Fibroblast of peridontal ligament (primary cell): ENCODE measurements around the gene SYT6.
"Not testable (repeated sequence)": the region's sequence is repeated elsewhere in the genome, so short reads cannot be mapped to it uniquely, and the experiment has no call there.

Source experiments
- DNase-seq: peaks from one replicate; pipeline ENCODE4 v3.0.0-alpha.2; 2010; ENCODE audit errors: extremely low read depth

The SYT6 gene

GRCh38 chr1:114075546-114076242 lies 78.0 kb downstream of the SYT6 start:
- DNase-seq: no peak

DNA sequence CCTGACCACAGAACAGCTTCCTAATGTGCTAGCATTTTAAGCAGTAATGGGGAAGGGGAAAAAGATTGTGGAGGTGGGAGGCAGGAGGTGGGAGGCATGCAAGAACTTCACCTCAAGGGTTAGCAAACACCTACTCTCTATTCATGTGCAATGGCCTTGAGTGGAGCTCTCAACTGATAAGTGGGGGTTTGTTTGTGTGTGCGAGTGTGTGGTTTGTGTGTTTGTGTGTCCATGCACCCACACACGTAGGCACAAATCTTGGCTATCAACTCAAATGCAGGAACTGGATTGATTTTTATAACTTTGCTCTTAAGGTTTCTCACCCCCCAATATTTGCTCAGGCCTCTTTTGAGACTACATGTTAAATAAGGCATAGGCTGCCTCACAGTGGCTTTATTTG lies 78.6 kb downstream of the SYT6 start:
- no peak for DNase-seq

GRCh38 chr1:114072246-114072645 lies 81.4 kb downstream of the SYT6 start:
- DNase-seq: no peak

DNA sequence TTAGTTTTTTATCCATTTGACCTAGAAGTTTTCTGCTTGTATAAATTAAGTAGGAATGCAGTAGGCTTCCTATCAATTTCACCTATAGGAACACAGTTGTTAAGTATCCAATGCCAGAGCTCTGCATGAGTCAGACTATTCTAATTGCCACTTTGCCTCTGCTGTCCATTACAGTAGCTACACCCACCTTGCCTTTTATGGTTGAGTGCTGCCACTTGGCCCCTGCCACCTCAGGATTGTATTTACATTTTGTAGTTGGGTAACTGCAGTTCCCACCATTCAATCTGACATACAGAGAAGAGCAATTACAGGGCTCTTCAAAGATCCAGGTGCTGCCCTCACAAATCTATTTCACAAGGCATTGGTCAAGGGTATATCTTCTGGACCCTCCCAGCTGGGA lies 83.9 kb downstream of the SYT6 start:
- not testable (repeated sequence) for DNase-seq

- not testable (repeated sequence) for DNase-seq
Observed at GRCh38 chr1:114068684-114069083, 85.0 kb downstream of the SYT6 start.

GRCh38 chr1:114065671-114066070 lies 88.0 kb downstream of the SYT6 start:
- DNase-seq: not testable (repeated sequence)

DNA sequence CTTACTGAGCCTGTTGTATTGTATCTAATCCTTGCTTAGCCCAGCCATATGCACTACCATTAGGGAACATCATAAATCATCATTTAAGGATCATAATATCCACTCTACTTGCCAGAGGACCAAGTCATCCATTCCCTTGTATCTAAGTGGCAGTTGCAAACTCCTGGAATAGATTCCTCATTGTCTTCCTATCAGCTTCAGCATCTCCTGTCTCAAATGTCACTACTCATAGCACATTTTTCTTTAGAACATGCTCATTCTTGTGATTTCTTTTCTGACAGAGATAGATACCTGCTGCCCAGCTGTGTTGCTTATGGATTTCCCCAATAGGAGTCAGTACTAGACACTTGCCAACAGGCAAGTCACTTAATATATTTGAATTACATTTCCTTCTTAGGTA lies 90.1 kb downstream of the SYT6 start:
- DNase-seq: no peak

DNA sequence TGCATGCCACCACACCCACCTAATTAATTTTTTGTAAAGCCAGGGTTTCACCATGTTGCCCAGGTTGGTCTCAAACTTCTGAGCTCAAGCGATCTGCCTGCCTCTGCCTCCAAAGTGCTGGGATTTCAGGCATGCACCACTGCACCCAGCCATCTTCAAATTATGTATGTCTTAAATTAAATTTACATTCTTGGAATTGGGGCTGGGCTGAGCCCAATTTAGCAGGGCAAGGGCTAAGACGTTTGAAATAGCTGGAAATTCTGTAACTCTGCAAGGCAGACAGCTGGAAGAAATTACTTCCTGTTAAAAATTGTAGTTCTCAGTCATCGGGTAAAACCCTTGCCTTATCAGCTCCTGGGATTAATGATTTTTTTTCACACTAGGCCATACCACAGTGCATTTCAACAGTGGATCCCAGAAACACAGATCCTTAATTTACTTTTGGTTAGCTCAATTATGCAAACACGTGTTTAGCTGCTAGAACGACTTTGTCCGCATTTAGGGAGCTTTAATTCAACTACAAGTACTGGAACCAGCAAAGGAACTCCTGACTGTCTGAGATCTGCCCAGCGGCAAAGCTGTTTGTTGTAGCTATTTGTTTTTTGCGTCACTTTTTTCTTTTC lies 91.1 kb downstream of the SYT6 start:
- DNase-seq: peak; percentile 3

DNA sequence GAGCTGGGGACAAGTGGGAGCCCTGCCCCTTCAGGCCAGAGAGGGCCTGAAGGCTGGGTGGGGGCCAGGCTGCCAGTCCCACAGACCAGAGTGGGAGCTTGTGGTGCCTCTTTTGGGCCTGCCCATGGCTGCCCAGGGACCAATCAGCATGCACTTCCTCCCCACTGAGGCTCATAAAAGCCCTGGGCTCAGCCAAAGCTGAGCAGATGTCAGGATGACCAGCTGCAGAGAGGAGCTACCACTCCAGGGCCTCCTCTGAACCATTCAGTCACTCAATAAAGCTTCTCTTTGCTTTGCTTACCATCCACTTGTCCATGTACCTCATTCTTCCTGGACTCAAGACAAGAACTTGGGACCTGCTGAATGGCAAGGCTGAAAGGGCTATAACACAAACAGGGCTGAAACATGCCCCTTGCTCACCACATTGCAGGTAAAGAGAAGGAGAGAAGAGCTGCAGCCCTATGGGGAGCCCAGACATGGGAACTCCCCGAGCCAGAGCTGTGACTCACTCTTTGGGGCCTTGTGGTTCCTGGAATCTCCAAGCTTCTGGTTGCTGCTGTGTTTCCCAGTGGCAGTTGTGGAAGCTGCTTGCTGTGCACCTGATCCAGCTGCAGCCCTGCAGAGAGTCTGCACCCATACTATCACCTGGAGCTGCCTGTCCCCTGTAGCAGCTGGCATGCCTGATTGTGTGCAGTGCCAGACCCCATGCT lies 92.4 kb downstream of the SYT6 start:
- no peak for DNase-seq

GRCh38 chr1:114058236-114058635 lies 95.4 kb downstream of the SYT6 start:
- not testable (repeated sequence) for DNase-seq

DNA sequence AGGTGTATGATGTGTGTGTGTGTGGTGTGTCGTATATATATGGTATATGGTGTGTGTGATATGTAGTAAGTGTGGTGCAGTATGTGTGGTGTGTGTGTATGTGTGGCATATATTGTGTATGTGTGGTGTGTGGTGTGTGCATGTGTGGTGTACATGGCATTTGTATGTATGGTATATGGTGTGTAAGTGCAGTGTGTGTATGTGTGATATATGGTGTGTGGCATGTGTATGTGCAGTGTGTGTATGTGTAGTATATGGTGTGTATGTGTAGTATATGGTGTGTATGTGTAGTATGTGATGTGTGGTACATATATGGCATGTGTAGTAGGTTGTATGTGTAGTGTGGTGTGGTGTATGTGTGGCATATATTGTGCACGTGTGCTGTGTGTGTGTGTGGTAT lies 99.5 kb downstream of the SYT6 start:
- DNase-seq: no peak

DNA sequence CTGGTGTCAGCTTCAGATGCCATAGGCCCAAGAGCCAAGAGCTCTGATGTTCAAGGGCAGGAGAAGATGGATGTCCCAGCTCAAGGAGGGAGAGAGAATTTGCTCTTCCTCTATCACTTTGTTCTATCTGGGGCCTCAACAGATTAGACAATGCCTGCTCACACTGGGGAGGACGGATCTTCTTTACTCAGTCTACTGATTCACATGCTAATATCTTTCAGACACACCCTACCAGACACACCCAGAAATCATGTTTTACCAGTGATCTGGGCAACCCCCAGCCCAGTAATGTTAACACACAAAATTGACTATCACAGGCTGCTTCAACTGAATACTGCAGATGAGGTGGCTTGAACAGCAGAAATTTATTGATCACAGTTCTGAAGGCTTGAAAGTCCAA lies 105.4 kb downstream of the SYT6 start:
- DNase-seq: no peak

GRCh38 chr1:114043548-114043947 lies 110.1 kb downstream of the SYT6 start:
- no peak for DNase-seq

DNA sequence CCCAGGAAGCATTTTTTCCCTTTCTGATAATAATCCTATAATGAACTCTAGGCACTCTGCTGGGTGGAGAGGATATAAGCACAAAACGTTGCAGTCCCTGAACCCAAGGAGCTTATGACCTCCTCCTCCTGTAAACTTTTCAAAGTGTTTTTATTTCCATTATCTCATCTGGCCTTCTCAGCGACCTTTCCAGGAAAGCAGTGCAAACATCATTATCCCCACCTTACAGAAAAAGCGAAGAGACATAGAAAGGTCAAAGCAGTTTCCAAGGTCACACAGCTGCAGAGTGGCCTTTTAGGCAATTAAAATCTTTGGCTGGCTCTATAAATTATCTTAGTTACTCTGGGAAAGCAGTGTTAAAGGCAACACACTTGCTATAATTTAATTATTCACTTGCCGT lies 110.6 kb downstream of the SYT6 start:
- DNase-seq: no peak

DNA sequence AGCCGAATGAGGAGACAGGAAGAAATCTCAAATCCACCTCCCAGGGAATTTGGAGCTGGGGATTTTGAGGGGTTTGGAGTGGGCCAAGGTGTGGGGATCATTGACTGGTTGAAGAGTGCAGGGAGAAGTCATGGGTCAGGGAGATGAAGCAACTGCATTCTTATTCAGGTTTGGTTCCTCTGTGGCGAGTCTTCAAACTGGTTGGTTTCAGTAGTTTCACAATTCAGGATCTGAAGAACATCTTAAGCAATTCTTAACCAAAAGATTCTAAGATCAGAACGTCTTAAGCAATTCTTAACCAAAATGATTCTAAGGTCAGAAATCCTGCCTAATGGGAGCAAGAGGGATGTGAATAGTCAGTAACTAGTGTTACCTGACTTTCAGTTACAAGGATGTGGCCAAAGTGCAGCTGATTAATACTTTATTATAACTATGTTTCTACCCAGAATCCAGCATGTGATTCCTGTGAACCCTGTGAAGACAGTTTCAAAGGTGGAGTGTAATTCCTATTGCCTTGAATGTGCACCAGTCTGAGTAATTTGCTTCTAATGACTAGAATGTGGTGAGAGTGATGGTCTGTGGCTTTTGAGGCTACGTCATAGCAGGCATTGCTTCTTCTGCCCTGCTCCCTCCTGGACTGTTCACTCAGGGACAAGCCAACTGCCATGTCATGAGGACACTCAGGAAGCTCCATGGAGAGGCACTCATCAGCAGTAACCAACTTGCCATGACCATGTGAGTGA lies 113.2 kb downstream of the SYT6 start:
- peak; percentile 44 for DNase-seq
